GM13976 (cell line): Measurements from ENCODE around the gene LMBRD1.

Source experiments
- DNase-seq: peaks from one replicate; pipeline ENCODE4 v3.0.0; 2012; ENCODE audit warnings: low spot score
- CTCF ChIP-seq: IDR thresholded peaks from 2 replicates; pipeline ENCODE4 v1.5.1; 2012; ENCODE audit warnings: borderline replicate concordance, mild to moderate bottlenecking; ENCODE audit not compliant: insufficient read depth; ENCODE audit errors: extremely low read depth, missing control alignments, control extremely low read depth
- in situ Hi-C: fragments of 300-500 bp; cut with MboI; formaldehyde crosslinking; loops from one replicate; pipeline ENCODE4 v1.12.0; 2022; ENCODE audit warnings: low sequenced_read_pairs, mixed read lengths, inconsistent platforms; ENCODE audit not compliant: unreplicated experiment

LMBRD1 gene

GRCh38 chr6:69775941-69776340 lies 20.9 kb downstream of the LMBRD1 start:
- no peak for TF ChIP-seq CTCF
- DNase-seq, result no peak
- in situ Hi-C loops, result no loop called here

- in situ Hi-C loops, result no loop called here
- DNase-seq, result no peak
- no peak for TF ChIP-seq CTCF
Measured at GRCh38 chr6:69775585-69775849, 21.3 kb downstream of the LMBRD1 start.

GRCh38 chr6:69774740-69775584 lies 21.8 kb downstream of the LMBRD1 start:
- in situ Hi-C loops, result no loop called here
- no peak for TF ChIP-seq CTCF
- no peak for DNase-seq

GRCh38 chr6:69771158-69771906 lies 25.5 kb downstream of the LMBRD1 start:
- in situ Hi-C loops, result no loop called here
- TF ChIP-seq CTCF, result no peak
- DNase-seq, result no peak

- no peak for TF ChIP-seq CTCF
- in situ Hi-C loops, result no loop called here
- DNase-seq, result no peak
Measured at GRCh38 chr6:69768664-69769063, 28.1 kb downstream of the LMBRD1 start.

GRCh38 chr6:69763763-69764162 lies 33.0 kb downstream of the LMBRD1 start:
- TF ChIP-seq CTCF, result no peak
- in situ Hi-C loops, result no loop called here

GRCh38 chr6:69761853-69762252 lies 35.0 kb downstream of the LMBRD1 start:
- DNase-seq, result no peak
- no peak for TF ChIP-seq CTCF
- in situ Hi-C loops, result no loop called here

More at GRCh38 chr6:69763763-69764162, 33.0 kb downstream of the LMBRD1 start:
- DNase-seq, result no peak
